B cell (primary cell): ENCODE results near the gene DCDC2C.

Experiments
- EZH2 ChIP-seq: IDR thresholded peaks from 2 replicates; pipeline ENCODE4 v1.6.1; 2012; ENCODE audit warnings: borderline replicate concordance, low read depth, mild to moderate bottlenecking, moderate library complexity, low read length; ENCODE audit not compliant: insufficient read depth, poor library complexity, severe bottlenecking
- TF ChIP-seq, protein P1 (sequence below): fragments of 200-600 bp; IDR thresholded peaks from one replicate; pipeline ENCODE4 v1.8.0; 2022; ENCODE audit warnings: antibody characterized with exemption, mild to moderate bottlenecking

- TF ChIP-seq, protein P1, sequence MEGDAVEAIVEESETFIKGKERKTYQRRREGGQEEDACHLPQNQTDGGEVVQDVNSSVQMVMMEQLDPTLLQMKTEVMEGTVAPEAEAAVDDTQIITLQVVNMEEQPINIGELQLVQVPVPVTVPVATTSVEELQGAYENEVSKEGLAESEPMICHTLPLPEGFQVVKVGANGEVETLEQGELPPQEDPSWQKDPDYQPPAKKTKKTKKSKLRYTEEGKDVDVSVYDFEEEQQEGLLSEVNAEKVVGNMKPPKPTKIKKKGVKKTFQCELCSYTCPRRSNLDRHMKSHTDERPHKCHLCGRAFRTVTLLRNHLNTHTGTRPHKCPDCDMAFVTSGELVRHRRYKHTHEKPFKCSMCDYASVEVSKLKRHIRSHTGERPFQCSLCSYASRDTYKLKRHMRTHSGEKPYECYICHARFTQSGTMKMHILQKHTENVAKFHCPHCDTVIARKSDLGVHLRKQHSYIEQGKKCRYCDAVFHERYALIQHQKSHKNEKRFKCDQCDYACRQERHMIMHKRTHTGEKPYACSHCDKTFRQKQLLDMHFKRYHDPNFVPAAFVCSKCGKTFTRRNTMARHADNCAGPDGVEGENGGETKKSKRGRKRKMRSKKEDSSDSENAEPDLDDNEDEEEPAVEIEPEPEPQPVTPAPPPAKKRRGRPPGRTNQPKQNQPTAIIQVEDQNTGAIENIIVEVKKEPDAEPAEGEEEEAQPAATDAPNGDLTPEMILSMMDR: no peak
- no peak for TF ChIP-seq EZH2
Observed at GRCh38 chr2:3678212-3678611, 25.2 kb upstream of the DCDC2C start.
